Daoy (cell line): Measurements from ENCODE around the gene FAM171A1. TPM values are rescaled to one million over a fixed set of nuclear protein-coding genes. Genes with fewer than 3 reads are reported as not detected.
"Not testable (repeated sequence)": the region's sequence is repeated elsewhere in the genome, so short reads cannot be mapped to it uniquely, and the experiment has no call there.

ENCODE experiments used
- DNase-seq: peaks from one replicate; pipeline ENCODE4 v3.0.0-alpha.2; 2015; ENCODE audit warnings: low read depth
- total RNA-seq: library from RNA; depleted of rRNA; stranded (reverse); fragments of >200 nt; shearing (Covaris generic); gene quantifications from 2 replicates; pipeline ENCODE4 v1.2.3, GENCODE V29; 2014

The FAM171A1 gene
- total RNA-seq, 1 experiment from 2014 or later, result 20.6 TPM

DNA sequence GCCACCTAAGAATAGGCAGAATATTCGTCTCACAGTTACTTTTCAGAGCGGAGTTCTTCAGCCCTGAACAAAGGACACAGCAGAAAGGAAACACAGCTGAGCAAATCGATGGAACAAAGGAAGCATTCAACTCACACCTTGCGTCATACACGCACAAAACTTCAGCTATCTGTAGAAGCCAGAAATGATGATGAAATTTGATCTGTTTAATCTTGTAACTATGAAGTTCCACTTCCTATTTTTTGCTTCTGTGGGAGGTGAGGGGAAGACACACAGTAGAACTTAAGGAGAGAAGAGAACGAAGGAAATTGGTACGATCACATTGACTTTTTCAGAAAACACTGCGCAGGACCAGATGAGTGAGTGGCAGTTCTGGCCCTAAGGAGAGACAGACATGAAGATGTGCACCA lies 26.2 kb downstream of the FAM171A1 start:
- DNase-seq, result peak; percentile 37

DNA sequence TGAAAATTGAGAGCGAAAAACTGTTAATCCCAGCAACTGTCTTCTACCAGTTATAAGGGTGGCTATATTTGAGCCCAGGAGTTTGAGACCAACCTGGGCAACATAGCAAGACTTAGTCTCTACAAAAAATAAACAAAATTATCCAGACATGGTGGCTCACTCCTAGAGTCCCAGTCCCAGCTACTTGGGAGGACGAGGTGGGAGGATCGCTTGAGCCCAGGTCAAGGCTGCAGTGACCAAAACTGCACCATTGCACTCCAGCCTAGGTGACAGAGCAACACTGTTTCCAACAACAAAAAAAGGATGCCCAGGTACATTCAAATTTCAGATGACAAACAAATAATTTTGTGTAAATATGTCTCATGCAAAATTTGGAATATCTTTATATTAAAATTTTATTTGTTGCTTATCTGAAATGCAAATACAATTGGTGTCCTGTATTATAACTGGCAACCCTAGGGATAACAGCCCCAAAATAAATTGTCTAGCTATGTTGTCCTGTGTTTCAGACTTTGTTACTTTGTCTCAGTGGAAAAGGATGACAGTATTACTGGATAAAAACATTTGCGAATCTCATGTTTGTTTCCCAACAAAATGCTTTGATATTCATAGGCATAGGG lies 26.7 kb downstream of the FAM171A1 start:
- DNase-seq, result no peak

DNA sequence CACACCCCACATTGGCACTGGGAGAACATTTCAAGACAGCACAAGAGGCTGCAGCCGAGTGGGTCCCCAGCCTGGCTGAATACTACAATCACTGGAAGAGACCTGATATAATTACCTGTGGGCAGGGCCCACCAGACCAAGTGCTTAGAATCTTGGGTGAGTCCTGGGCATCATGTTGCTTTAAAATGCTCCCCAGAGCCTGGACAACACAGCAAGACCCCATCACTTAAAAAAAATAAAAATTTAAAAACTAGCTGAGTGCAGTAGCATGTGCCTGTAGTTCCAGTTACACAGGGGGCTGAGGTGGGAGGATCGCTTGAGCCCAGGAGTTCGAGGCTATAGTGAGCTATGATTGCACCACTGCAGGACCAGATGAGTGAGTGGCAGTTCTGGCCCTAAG lies 28.1 kb downstream of the FAM171A1 start:
- DNase-seq, result no peak

DNA sequence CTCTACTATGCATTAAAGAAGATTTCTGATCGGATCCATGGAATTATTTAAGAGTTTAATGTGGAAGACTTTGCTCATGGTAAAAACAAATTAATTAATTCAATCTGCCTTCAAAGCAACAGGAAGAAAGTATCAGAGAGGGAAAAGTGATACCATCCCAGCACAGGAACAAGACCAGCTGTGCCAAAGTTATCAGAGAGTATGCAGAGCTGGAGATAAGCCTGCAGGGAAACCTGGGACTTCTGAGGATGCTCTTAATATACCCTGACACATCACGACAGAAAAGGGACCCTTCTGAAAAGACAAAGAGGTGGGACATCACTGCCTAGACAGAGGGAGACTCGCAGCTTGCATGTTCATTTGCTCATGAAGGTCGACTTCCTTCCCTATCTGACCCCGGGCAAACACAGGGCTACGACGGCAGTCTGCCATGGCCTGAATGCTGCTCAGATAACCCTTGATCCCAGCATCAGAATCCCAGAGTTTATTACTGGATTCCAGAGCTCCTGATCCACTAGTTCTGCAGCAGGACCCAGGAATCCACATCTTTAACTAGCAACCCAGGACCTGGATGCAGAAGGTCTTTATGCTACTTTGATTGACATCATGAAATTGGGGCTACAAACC lies 29.5 kb downstream of the FAM171A1 start:
- no peak for DNase-seq

DNA sequence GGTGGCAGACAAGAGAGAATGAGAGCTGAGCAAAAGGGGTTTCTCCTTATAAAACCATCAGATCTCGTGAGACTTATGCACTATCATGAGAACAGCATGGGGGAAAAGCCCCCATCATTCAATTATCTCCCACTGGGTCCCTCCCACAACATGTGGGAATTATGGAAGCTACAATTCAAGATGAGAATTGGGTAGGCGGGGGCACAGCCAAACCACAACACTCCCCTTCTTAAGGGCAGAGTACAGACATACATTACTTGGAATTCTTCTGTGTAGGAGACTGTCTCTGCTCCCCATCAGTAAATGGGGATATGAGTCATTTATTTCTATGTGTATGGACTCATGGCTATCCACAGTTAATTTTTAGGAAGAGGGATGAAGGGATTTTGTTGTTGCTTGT lies 31.2 kb downstream of the FAM171A1 start:
- no peak for DNase-seq

DNA sequence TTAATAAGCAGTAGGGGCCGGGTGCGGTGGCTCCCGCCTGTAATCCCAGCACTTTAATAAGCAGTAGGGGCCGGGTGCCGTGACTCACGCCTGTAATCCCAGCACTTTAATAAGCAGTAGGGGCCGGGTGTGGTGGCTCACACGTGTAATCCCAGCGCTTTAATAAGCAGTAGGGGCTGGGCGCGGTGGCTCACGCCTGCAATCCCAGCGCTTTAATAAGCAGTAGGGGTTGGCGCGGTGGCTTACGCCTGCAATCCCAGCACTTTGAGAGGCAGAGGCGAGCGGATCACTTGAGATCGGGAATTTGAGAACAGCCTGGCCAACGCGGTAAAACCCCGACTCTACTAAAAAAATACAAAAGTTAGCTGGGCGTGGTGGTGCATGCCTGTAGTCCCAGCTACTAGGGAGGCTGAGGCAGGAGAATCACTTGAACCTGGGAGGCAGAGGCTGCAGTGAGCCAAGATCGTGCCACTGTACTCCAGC lies 33.6 kb downstream of the FAM171A1 start:
- DNase-seq, result not testable (repeated sequence)

DNA sequence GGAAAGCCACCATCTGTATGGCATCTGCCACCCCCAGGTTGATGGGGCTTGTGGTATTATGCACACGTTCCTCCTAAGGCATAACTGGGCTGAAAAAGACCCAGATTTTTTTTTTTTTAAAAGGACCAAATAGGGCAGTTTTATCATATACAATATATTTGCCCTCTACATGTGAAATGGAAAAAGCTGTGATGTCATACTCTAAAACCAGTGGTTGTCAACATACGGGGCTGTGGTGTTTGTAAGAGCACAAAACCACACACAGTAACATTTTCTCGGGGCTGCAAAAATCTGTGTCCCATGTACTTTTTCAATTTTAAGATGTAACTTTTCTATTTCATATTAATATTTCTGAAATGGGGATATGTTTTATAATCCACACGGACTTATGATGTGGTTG lies 34.9 kb downstream of the FAM171A1 start:
- DNase-seq, result no peak

DNA sequence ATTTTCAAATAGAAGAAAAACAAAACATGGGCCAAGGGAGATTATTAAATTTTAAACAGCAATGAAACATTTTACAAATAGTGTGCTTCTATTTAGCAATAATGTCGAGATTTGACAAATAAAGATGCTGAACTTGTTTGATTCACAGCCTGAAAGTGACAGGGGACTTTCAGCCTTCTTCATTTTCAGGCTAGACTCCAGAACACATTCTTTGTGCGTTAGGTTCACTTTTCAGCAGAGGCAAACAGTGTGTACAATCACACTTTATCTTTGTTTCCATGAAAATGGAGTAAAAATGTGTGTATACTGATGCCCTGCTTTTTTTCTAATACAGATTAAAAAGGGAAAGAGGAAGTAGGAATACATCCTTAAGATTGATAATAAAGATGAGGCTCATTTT lies 35.6 kb downstream of the FAM171A1 start:
- no peak for DNase-seq

DNA sequence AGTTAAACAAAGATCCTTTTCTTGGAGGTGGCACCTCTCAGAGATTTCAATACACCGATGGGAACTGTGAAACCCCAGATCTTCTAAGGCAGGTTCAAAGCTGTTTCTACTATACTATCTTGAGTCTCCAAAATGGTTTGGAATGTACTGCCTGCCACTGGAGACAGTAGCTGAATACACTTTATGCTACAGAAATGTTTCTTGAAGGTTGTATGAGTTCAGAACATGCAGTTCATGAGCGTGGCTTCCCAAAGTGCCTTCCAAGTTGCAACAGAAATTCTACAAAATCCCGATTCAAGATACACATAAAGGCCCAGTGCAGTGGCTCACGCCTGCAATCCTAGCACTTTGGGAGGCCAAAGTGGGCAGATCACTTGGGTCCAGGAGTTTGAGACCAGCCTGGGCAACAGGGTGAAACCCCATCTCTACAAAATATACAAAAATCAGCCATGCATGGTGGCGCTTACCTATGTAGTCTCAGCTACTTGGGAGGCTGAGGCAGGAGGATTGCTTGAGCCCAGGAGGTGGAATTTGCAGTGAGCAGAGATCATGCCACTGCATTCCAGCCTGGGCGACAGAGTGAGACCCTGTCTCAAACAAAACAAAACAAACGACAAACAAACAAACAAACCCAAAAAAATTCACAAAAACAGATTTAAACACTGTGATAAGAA lies 36.3 kb downstream of the FAM171A1 start:
- no peak for DNase-seq

DNA sequence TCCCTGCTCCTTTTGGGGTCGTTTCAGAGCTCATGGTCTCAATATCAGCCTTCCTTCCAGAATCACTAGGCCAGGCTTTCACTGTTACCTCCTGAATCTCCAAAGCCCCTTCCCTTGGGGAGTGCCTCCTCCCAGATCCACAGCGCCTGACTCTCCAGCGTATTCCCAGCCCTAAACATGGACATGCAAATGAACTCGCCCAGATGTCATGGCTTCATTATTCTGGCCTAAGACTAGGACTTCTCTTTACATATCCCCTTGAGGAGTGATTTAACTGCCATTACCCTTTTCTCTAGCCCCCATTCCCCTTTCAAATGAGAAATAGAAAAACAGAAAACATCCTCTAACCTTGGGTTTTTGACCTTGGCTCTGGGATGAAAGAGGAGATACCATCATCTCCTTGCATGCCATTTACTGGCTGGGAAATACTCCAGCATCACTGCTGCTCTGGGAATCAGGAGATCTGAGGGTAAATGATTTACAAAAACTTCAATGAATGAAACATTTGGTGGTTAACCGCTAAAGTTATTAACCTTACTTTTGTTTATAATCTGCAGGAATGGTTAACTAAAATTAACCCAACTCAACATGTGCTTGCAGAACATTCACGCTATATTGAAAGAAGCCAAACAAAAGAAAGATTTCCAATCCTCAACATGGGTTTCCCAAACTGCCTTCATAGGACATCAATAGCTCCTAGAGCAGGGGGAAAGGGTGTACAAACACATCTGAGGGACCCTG lies 37.0 kb downstream of the FAM171A1 start:
- DNase-seq, result no peak

DNA sequence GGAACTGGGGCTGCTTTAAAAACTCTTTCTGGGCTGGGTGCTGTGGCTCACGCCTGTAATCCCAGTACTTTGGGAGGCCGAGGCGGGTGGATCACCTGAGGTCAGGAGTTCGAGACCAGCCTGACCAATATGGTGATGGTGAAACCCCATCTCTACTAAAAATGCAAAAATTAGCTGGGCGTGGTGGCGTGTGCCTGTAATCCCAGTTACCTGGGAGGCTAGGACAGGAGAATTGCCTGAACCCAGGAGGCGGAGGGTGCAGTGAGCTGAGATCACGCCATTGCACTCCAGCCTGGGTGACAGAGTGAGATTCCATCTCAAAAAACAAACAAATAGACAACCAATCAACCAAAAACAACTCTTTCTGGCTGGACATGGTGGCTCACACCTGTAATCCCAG lies 37.9 kb downstream of the FAM171A1 start:
- not testable (repeated sequence) for DNase-seq

DNA sequence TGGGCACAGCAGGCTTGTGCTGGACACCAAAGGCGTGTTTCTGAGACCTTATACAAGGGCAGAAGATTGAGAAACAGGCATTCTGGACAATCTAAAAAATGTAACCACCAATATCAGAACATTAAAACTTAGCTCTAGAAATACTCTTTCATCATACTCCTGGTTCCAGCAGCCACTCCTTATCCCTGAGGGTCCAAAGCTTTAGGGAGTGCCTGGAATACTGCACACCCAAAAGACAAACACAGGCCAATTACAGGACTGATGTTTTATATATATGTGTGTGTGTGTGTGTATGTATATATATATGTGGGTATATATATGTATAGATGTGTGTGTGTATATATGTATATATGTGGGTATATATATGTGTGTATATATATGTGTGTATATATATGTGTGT lies 39.6 kb downstream of the FAM171A1 start:
- no peak for DNase-seq

DNA sequence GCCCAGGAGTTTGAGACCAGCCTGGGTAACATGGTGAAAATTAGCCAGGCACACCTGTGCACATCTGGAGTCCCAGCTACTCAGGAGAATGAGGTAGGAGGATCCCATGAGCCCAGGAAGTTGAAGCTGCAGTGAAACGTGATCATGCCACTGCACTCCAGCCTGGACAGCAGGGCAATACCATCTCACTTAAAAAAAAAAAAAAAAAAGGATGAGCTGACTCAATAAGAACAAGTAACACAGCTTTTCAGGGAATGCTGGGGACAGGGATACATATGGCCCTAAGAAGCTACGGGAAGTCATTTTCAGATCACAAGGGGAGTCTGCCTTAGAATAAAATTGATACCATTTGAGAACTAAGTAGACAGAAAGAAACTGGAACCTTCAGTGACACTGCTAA lies 41.7 kb downstream of the FAM171A1 start:
- no peak for DNase-seq

DNA sequence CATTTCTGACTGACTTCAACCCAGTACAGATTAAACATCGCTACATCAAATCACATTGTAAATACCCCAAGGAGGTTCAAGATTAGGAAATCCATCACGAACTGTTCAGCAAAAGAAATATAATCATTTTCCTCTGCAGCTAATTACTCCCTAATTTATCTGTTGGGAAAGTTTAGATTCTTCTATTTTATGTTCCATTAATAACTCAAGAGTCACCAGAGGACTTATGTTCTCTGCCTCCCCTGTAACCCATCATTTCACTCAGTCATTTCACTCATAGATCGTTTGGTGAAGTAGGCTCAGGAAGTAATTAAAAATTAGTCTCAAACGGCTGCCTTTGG lies 45.2 kb downstream of the FAM171A1 start:
- peak; percentile 13 for DNase-seq

DNA sequence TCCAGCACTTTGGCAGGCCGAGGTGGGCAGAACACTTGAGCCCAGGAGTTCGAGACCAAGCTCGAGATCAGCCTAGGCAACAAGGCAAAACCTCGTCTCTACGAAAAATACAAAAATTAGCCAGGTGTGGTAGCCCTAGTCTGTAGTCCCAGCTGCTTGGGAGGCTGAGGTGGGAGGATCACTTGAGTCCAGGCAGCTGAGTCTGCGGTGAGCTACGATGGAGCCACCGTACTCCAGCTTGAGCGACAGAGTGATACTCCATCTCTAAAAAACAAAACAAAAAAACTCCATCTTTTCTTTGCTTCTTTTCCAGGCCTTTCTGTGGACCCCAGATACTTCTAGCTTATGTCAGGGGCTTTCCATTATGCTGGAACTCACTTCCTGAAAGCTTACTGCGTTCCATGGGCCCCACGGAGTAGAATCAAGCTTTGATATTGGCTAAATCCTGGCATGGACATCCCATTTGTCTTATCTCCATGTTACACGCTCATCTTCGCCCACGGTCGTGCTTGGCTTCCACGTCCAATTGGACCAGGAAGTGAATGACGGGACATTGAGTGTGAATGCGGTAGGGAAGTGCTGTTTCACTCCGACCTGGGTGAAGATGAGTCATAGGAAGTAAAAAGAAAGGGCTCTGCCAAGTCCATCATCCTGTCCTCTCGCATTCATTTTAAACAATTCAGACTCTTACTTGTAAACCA lies 45.7 kb downstream of the FAM171A1 start:
- peak; percentile 85 for DNase-seq

DNA sequence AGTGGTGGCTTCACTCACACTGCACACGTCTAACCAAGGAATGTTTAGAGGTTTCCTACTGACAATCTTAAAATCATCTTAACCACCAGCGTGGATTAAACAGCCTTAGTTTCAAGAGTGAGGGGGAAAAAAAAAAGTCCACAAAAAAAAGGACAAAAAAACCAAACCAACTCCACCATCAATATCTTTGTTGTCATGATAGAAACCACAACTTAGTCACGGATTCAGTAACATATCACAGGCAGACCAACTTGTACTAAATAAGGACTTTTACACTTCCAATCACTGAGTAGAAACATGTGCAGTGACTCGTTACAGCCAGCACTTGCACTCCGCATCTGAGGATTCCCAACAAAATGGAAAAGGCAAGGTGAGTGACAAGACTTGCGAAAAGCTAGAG lies 46.5 kb downstream of the FAM171A1 start:
- no peak for DNase-seq

DNA sequence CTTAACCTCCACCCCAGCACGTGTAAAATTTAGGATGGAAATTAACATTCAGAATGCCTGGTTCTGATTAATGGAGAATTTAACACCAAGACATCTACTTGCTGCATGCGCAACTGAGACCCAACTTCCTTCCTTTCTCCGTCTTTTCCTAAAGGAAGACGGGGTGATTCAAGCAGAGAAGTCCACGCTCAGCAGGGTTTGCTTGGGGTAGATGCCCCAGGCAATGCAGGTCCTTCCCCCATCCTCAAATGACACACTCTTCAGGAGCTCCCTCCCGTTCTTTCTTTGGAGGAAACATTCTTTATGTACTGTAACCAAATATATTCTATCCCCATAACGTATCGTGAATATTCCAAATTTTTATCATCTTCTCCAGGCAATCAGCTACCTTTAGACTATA lies 47.0 kb downstream of the FAM171A1 start:
- no peak for DNase-seq

DNA sequence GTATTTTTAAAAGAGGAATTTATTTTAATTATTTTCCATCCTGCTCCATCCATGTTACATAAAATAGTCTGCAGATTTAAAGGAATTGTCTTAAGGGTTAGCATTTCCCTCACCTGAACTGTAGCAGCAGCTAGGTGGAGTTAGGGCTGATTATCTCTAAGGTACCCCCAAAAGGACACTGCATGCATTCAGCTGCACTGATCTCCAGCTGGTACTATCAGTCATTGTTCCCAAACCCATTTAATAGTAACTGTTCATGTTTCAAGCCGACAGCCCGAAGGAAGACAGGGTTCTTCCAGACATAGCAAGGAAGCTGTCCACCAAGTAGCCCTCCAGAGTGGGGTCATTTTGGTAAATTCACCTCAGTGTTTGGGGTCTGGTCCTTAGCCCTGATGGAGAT lies 48.7 kb downstream of the FAM171A1 start:
- DNase-seq, result no peak

DNA sequence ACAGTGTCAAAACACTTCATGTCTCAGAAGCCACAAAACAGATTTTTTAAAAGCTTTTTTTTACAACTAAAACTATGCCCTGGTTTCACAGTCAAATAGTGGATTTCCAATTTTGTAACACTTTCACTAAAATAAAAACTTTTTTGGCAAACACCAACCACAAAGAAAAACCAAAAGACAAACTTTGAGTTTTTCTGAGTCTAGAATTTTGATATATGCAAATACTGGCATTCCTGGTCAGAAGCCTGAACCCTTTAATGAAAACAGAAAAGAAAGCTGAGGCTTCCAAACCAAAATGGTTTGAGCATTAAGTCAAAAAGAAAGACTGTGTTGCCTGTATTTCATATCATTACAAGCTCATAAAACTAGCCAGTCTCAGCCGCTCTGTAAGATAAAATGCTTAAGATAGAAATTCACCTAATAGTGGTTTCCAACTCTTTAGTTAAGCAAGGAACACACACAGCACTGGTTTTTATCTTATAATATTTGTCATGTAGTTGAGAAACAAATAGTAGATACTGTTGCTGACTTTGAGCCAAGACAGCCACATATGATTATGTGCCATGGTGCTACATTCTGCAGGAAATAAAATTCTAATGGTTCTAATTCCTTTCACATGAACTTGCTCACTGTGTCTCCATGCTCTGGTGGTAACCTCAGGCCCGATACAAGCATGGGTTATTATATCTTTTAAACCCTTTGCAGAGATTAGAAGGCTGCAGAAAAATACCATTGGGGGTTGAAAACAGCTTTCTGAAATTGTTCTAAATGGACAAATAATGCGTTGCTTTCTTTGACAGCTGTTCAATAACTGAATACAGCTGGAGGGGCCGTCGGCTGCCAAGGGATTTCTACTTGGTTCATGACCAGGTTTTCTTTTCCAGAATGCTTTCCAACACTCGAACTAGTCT lies 49.4 kb downstream of the FAM171A1 start:
- DNase-seq, result no peak

DNA sequence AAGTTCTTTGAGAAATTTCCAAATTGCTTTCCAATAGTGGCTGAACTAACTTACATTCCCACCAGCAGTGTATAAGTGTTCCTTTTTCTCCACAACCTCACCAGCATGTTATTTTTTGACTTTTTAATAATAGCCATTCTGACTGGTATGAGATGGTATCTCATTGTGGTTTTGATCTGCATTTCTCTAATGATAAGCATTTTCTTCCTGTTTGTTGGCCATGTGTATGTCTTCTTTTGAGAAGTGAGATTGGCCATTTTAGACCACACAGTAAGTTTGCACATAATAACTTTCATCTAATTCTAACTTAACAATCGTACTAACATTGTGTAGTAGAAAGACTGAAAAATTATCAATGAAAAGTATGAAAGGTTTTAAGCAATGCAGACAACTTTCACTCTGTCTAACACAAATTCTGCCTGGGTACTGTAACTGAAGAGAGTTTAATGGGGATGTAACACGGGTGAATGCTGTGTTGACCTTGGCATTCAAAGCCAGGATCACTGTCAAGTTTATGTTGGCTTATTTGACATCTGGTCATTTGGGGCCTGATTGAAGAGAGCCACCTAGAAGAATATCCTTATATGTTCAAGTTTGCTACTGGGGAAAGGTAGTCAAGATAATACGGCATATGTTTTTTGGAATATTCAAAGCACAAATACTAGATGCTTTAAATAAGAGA lies 50.4 kb downstream of the FAM171A1 start:
- DNase-seq, result no peak
